HG03571 (cell line): ENCODE data around the gene MIF4GD.
"Not testable (repeated sequence)": the region's sequence is repeated elsewhere in the genome, so short reads cannot be mapped to it uniquely, and the experiment has no call there.

Experiments
- ATAC-seq: cut with Tn5 transposase; IDR thresholded peaks from one replicate; pipeline ENCODE4 v1.9.1; 2021; ENCODE audit not compliant: unreplicated experiment

The MIF4GD gene

GRCh38 chr17:75261336-75262111 lies 9.5 kb downstream of the MIF4GD start, which contains the start of the genes GGA3 and MRPS7:
GGA3 (minus strand) TSS chr17:75261606; CDS start chr17:75261587, 19 bp downstream.
MRPS7 (plus strand) TSS chr17:75261879; CDS start chr17:75261901, 22 bp downstream.
- peak; percentile 83 for ATAC-seq

DNA sequence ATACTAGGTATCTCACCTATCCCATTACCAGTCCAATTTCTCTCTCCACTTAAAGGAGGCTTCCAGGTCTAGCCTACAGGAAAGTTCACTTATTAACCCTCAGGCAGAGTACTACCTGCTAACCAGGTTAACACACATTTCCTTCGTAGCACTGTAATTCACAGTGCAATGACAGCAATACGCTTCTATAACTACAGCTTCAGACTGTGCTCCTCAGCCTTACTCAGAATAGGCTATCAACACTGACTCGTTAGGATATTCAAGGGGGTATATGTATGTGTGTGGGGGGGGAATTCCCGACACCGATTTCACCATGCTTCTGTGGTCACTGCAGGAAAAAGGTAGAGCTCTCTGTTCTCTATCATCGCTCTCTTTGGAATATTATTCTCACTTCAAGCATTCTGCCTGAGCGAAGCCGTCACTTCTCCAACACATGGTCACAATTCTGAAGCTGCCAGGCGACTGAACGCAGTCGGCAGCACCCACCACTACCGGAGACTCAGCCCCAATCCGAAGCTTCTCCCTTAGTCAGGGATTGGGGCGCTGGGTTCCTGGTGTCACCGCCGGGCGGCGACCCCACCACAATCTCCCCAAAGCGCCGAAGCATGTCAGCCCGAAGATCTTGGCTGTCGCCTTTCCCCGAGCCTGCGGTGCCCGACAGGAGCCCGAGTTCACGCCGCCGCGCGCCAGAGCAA lies 10.2 kb downstream of the MIF4GD start:
- ATAC-seq = peak; percentile 19

- not testable (repeated sequence) for ATAC-seq
Measured at GRCh38 chr17:75257228-75257627, 13.8 kb downstream of the MIF4GD start.

- ATAC-seq = not testable (repeated sequence)
Measured at GRCh38 chr17:75255954-75256698, 14.9 kb downstream of the MIF4GD start.

DNA sequence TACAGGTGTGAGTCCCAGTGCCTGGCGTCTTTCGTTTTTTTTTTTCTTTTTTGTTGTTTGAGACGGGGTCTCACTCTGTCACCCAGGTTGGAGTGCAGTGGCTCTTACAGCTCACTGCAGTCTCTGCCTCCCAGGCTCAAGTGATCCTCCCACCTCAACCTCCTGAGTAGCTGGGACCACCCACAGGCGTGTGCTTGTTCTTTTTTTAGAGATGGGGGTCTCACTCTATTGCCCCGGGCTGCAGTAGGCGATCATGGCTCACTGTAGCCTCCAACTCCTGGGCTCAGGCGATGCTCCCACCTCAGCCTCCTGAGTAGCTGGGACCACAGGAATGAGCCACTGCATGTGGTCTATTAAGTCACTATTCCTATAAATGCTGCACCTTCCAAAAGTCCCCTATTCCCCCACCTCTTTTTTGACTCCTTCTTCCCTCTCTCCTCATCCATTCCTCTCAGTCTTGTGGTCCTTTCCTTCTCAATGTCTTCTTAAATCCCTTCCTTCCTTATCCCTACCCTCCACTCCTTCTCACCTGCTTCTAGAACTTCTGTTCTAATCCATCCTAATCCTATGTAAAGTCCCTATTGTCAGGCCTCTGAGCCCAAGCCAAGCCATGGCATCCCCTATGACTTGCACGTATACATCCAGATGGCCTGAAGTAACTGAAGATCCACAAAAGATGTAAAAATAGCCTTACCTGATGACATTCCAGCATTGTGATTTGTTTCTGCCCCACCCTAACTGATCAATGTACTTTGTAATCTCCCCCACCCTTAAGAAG lies 18.8 kb downstream of the MIF4GD start:
- ATAC-seq = no peak

GRCh38 chr17:75250009-75250471 lies 21.0 kb downstream of the MIF4GD start:
- peak; percentile 71 for ATAC-seq

GRCh38 chr17:75249564-75249963 lies 21.5 kb downstream of the MIF4GD start:
- no peak for ATAC-seq

DNA sequence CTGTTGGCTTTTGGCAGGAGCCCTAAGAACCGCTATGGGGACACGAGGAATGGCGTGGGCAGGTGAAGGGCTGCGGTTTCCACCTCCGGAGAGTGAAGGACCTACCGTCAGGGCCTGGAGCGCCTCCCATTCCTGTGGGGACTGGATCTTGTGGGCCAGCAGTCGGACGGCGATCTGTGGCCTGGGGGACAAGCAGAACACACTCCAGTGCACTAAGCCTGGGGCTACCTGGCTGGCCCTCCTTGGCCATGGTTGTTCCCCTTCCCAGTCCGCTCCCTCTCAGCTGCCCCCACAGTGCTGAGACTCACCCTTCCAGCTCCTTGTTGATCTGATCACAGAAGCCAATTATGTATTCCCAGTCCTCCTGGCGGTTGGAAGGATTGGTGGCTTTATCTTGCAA lies 24.6 kb downstream of the MIF4GD start:
- ATAC-seq = no peak

DNA sequence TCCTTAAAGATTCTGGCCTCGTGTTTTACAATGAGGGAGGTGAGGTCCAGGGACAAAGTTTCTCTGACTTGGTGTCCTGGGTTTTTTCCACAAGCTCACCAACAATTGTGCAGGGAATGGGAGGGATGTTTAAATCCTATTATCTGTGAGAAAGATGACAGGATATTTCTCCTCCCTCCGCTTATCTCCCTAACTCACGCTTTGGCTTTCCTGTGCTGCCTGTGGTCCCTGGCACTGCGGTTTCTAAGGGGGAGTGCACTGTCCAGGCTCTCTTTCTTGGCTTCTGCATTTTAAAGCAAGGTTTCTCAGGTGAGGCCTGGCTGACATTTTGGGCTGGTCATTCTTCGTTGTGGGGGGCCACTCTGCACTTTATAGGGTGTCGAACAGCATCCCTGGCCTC lies 26.0 kb downstream of the MIF4GD start:
- ATAC-seq = no peak

DNA sequence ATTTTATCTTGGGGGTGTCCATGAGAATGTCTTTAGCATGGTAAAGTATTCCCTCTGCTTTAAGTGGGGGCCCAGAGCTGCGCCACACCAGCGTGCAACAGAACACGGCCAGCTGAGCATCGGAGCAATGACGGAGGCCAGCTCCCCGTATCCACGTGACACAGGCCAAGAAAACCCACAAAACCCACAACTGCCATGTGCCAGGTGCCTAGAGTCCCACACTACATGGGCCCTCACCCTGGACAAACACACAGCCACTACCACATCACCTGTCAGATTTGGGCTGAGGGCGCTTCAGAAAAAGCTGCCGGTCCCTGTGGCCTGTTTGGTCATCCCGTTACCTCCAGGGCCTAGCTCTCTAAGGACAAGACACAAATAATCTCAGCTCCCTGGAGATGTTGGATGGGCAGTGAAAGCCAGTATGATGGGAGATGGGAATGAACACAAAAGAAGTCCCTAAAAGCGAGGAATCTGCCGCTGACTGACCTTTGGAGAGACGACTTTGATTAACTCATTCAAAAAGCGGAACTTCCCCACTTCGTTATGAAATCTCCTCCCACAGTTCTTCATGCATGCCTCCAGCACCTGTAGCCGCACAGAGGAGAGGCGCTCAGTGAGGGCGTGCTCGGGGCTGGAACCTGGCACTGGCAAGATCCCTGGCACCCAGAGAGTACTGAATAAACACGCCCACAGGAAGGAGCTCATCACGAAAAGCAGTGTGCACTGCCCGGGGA lies 26.7 kb downstream of the MIF4GD start:
- ATAC-seq = no peak

GRCh38 chr17:75242461-75243042 lies 28.5 kb downstream of the MIF4GD start:
- ATAC-seq = no peak

DNA sequence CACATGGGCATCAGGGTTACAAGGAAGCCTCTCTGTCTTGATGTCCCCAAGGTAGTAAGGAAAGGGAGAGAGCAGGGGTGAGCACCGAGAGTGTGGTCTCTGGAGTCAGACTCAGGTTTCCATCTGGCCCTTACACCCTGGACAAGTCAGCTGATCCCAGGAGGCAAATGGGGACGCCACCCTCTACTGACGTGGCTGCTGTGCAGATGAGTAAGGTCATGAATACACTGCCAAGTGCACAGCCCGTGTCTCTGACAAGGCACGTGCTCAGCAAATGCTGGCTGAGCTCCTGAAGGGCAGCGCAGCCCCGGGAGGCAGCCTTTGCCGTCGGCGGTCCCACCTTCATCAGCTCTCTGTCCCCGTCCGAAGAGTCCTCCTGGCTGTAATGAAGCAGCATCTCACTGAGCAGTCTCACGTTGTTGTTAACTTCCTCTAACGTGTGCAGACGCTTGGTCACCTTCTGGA lies 29.0 kb downstream of the MIF4GD start:
- no peak for ATAC-seq

DNA sequence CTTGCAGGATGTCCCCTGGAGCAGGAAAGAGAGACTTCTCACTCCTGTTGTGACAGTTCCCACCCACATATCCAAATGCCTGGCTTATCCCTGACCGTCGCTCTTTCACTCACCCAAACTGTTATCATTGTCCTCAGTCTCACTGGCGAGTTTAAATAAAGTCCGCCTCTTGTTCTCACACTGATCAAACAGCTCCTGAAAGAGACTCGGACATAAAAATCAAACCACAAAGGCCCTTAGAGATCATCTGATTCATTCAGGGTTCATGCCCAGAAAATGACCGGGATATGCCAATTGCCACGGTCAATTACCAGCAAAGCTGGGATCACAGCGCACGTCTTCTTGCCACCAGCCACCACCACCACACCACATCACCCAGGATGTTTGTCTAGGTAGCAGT lies 29.5 kb downstream of the MIF4GD start:
- ATAC-seq = no peak

- no peak for ATAC-seq
Measured at GRCh38 chr17:75241143-75241430, 29.9 kb downstream of the MIF4GD start.

DNA sequence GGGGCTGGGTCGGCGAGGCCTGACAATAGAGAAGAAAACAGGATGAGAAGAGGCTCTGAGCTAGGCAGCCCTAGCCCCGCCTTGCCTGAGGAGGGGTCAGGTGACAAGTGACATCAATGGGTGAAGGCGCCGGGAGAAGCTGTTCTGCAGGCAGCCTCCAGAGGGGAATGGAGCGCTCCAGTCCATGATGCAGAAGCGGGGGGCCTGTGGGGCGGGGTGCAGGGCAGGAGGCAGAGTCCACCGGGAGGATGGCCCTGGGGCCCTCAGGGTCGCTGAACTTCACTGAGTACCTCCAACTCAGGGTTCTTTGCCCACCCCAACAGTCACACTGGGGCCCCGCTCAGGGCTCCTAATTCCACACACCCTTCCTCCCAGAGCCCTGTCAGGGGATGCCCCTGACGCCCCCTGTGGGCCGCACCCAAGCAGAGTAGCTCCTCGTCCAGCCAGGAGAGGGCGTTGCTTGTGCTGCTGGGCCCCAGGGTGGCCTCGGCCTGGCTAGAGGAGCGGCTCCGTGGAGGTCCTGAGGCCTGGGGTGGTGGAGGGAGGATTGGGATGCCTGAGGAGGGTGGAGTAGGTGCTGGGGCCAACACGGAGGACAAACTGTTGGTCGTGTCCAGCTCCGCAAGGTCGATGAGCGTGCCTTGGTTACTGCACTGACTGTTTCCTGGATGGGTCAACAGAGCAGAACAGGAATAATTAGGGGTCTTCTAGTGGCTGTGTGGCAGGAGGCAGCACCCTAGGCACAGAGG lies 30.5 kb downstream of the MIF4GD start:
- ATAC-seq = no peak

DNA sequence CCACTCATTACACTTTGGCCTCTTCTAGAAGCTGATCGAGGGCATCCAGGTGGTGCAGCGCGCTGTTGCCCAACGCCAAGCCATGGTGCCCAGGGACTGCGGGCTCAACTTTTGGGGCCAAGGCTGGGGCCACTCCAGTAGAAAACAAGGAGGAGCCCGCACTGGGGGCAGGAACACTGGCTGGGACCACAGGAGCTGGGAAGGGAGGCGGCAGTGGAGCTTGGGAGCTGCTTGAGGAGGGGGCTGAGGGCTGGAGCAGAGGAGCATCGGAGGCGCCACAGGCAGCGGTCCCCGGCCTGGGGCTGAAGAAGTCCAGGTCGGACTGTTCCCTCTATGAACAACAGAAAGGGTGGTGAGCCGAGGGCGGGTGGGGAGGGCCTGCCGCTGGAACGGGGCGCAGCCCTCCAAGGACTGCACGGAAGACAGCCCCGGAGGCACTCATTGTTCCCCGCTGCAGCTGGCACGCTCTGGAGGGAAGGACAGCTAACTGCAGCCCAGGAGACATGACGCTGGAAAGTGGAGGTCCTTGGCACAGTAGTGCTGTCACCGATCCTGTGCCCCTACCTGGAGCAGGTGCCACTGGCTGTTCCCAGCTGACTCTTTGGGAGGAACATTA lies 31.1 kb downstream of the MIF4GD start:
- ATAC-seq = no peak

DNA sequence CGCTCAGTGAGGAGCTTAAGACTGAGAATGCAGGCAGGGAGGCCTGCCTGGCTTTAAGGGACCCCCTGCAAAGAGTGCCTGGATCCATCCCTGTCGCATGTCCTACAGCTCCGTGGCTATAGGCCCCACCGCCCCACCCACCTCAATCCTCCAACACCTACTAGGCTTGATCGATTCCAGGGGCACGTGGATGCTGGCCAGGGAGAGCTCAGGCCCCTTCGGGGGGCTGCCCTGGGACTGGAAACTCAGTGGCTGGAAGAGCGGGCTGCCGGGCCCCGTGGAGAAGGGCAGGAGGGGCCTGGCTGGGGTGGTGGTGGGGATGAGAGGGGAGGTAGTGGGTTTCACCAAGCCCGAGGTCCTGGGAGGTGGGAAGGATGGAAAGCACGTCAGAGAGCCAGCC lies 31.8 kb downstream of the MIF4GD start:
- no peak for ATAC-seq

DNA sequence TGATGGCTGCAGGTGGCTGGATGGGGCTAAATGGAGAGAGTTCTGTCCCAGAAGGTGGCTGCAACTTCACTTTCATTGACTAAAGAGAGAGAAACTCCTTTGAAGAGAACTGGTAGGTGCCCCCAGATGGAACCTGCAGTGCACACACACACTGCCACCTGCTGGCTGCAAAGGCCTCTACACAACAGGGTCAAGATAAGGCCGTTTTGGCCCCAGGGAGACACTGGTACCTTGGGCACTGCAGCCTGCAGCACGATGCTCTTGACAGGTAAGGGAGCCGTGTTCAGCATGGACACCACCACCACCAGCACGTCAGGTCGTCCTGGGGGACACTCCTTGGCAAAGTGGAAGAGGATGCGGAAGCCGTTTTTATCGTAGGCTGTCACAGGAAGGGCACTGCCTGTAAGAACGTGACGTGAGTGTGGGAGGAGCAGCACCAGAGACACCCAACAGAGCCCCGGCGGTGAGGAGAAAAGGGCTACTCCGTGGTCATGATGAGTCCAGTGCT lies 32.3 kb downstream of the MIF4GD start:
- ATAC-seq = no peak
